ENCODE data around the gene APOBEC4.

The APOBEC4 gene

DNA sequence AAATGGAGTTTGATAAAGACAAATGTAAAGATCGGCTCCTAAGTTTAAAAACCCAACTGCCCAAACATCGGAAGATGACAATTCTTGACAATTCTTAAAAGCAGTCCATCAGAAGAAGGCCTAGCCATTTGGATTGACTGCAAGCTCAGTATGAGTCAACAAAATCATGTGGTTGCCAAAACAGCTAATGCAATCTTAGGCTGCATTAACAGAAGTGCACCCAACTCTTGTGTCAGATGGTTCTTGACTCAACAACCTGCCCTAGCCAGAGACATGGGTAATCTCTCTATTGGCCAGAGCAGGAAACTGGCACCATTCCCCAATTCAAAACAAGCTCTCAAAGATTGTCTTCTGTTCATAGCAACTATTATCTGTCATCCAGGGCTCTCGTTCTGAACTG, 53.0 kb downstream of the APOBEC4 start:
- no peak for DNase-seq

DNA sequence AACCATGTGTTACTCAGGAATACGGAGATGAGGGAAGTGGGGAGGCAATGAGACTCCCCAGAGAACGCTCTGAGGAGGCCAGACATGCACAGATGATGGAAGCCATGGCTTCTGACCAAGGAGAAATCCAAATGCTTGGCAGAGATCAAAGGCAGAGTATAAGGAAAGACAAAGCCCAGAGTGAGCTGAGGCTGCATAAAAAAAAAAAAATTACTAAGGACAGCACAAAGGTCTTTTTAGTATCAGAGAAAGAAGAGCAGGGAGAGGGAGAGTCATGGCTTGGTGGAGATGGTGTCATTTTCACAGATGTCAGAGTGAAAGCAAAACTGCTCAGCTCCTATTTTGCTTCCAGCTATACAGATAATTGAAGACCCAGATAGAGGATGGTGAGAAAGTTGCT, 54.7 kb downstream of the APOBEC4 start:
- DNase-seq: no peak

GRCh38 chr1:183597656-183598347, 55.3 kb downstream of the APOBEC4 start:
- no peak for DNase-seq

GRCh38 chr1:183596500-183596899, 56.6 kb downstream of the APOBEC4 start:
- no peak for DNase-seq

Data from NCI-H510A treated with DMSO at 0.1 percent for 48 hours (cell line).